Panc1 (cell line): Measurements from ENCODE around the gene PDCD2L. TPM values are rescaled to one million over a fixed set of nuclear protein-coding genes. Genes with fewer than 3 reads are reported as not detected.

Source experiments
- ATAC-seq: fragments of 200-7000 bp; cut with Tn5 transposase; 2 replicates; pipeline ENCODE4 v1.9.1; 2020; ENCODE audit warnings: mild to moderate bottlenecking, moderate library complexity
- BruUV-seq: library from RNA; stranded (reverse); fragments of 400-500 nt; replicated peaks from 2 replicates; lab custom pipeline; 2021; lab: Mats Ljungman, UMichigan
- CTCF ChIA-PET: fragments of 300-600 bp; sonication (Branson Sonifier 250); formaldehyde crosslinking; loops from one replicate; lab custom pipeline; 2022; ENCODE audit warnings: antibody characterized with exemption; lab: Charles Lee
- POLR2A ChIA-PET: fragments of 300-600 bp; sonication (Branson Sonifier 250); formaldehyde crosslinking; loops from one replicate; lab custom pipeline; 2022; ENCODE audit warnings: antibody characterized with exemption; lab: Charles Lee
- DNase-seq: peaks from one replicate; pipeline ENCODE4 v3.0.0-alpha.2; 2010; ENCODE audit warnings: low read depth, low spot score
- H3K27ac ChIP-seq: 2 replicates; pipeline ENCODE4 v1.5.1; 2011; ENCODE audit warnings: mild to moderate bottlenecking, low read length, inconsistent platforms
- H3K27me3 ChIP-seq: fragments of 200-500 bp; sonication (Bioruptor generic); 2 replicates; pipeline ENCODE4 v1.6.0; 2014; ENCODE audit warnings: low read length, inconsistent platforms; ENCODE audit not compliant: control insufficient read depth, insufficient read depth
- H3K36me3 ChIP-seq: fragments of 200-500 bp; sonication (Bioruptor generic); 2 replicates; pipeline ENCODE4 v1.5.1; 2014; ENCODE audit warnings: inconsistent platforms, mild to moderate bottlenecking, low read length, moderate library complexity; ENCODE audit not compliant: control insufficient read depth, insufficient read depth
- H3K4me1 ChIP-seq: 2 replicates; pipeline ENCODE4 v1.5.1; 2011; ENCODE audit warnings: inconsistent platforms, mild to moderate bottlenecking, low read length, moderate library complexity; ENCODE audit not compliant: control insufficient read depth, insufficient read depth
- H3K4me3 ChIP-seq, 2 experiments: 2 replicates each; pipeline ENCODE4 v1.5.1; 2011 to 2012; ENCODE audit warnings: low read depth in 2 of 2, low read length in 2 of 2, mild to moderate bottlenecking in 2 of 2, inconsistent platforms in 1 of 2, moderate library complexity in 1 of 2
- H3K9me3 ChIP-seq: fragments of 200-500 bp; sonication (Bioruptor generic); 2 replicates; pipeline ENCODE4 v1.5.1; 2014; ENCODE audit warnings: low read depth, mild to moderate bottlenecking, inconsistent platforms, low read length, moderate library complexity; ENCODE audit not compliant: control insufficient read depth, insufficient read depth
- CTCF ChIP-seq: fragments of 450-650 bp; IDR thresholded peaks from 2 replicates; pipeline ENCODE4 v1.5.1; 2017; ENCODE audit warnings: mild to moderate bottlenecking
- POLR2AphosphoS5 ChIP-seq: IDR thresholded peaks from 2 replicates; pipeline ENCODE4 v1.6.1; 2012; ENCODE audit warnings: mild to moderate bottlenecking, low read depth, low read length, moderate library complexity
- REST ChIP-seq, 2 experiments: IDR thresholded peaks; 2 replicates each; pipeline ENCODE4 v1.6.1; 2011 to 2012; ENCODE audit warnings: low read depth in 2 of 2, control low read depth in 1 of 2, low read length in 1 of 2, mild to moderate bottlenecking in 1 of 2, moderate library complexity in 1 of 2; ENCODE audit not compliant: insufficient read depth in 1 of 2
- SIN3A ChIP-seq: IDR thresholded peaks from 2 replicates; pipeline ENCODE4 v1.6.1; 2012; ENCODE audit warnings: low read depth, mild to moderate bottlenecking, low read length, moderate library complexity, borderline replicate concordance; ENCODE audit not compliant: insufficient read depth
- TCF7L2 ChIP-seq: IDR thresholded peaks from 2 replicates; pipeline ENCODE4 v1.6.1; 2011; ENCODE audit warnings: mild to moderate bottlenecking, low read depth, low read length, inconsistent platforms
- in situ Hi-C: cut with HindIII; loops from 2 replicates; pipeline ENCODE4 v1.10.0; 2016; ENCODE audit warnings: low sequenced_read_pairs, low pct_unique_long_range_greater_than_20kb
- intact Hi-C: fragments of 100-400 bp; cut with micrococcal nuclease; formaldehyde crosslinking; loops from one replicate; pipeline ENCODE4 v1.10.0; 2022; ENCODE audit not compliant: unreplicated experiment
- total RNA-seq: library from RNA; stranded (reverse); gene quantifications from one replicate; pipeline ENCODE4 v1.2.1, GENCODE V29; 2021; ENCODE audit not compliant: unreplicated experiment

The PDCD2L gene
- total RNA-seq, 1 experiment from 2014 or later, result 36.4 TPM

- TF ChIP-seq POLR2AphosphoS5 (no peak), CTCF (no peak), TCF7L2 (no peak), SIN3A (no peak), REST (IDR thresholded peaks at IDR 0.05; ENCODE audit: insufficient read depth in 1 of 2, low read depth in 2 of 2, low read length in 1 of 2) (no peak)
- no peaks in the 10 kb centered on the region for H3K9me3 ChIP-seq
- no peaks in the 10 kb centered on the region for H3K27me3 ChIP-seq
- ChIA-PET CTCF (no interaction called here), POLR2A (no interaction called here)
- H3K4me1 ChIP-seq, result no peaks in the 10 kb centered on the region
- H3K27ac ChIP-seq, result no peak overlapping the region
- in situ Hi-C loops (no loop called here), intact Hi-C loops (no loop called here)
- no TSS peak for BruUV-seq
- ATAC-seq (no peak), DNase-seq (no peak)
- peaks cover 9% of the 10 kb centered on the region for H3K36me3 ChIP-seq
- H3K4me3 ChIP-seq, result no peak overlapping the region
Observed at GRCh38 chr19:34474233-34474989, 70.2 kb downstream of the PDCD2L start.

DNA sequence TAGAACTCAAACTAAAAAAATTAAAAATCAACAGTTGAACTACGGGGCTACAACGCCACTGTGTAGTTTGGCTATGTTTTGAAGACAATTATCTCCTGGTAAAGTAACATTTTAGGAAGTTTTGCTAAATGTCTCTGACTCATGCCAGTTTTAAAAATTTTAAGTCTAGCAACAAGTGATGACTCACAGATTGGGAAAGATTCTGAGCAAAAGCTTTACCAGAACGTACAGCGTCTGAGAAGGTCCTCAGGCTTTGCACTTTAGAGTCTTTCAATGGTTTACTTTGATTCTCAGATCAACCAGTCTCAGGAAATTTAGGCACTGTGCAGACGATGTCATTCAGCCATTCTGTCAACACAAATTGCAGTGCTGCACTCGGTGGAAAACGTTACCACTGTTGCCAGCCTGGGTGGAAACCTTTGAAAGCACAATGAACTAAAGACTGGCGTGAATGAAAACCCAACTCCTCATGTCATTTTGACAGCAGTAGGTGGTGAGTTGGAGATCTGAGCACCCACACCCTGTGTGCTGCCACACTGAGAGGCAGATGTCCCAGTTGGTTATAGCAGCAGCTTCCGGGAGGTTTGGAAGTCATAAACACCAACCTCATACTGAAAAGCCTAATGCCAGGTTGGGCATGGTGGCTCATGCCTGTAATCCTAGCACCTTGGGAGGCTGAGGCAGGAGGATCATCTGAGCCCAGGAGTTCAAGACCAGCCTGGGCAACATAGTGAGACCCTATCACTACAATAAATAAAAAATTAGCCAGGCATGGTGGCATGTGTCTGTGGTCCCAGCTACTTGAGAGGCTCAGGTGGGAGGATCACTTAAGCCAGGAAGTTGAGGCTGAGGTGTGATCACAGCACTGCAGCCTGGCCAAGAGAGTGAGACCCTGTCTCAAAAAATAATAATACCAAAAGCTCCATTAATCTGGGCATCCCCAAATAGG is 71.1 kb downstream of the PDCD2L start:
- BruUV-seq, result no TSS peak
- Histone ChIP-seq H3K4me3 (no peak overlapping the region), H3K36me3 (peaks cover 9% of the 10 kb centered on the region), H3K27ac (no peak overlapping the region), H3K27me3 (no peaks in the 10 kb centered on the region), H3K9me3 (no peaks in the 10 kb centered on the region), H3K4me1 (no peaks in the 10 kb centered on the region)
- intact Hi-C loops, result no loop called here
- in situ Hi-C loops, result no loop called here
- TF ChIP-seq TCF7L2 (no peak), POLR2AphosphoS5 (peak; percentile 34; the same call in 1 of the 2 replicates)
- ChIA-PET CTCF (no interaction called here), POLR2A (interaction anchor here (0.6 kb wide), 1 partner anchor 10 kb away, joined by 11 read pairs; no protein-coding TSS in a partner anchor)
- ATAC-seq (no peak; the same call in 1 of the 2 replicates), DNase-seq (no peak)

Other genes with a start within 250 kb of the PDCD2L start
- gene LSM14A, start 231.9 kb upstream of the PDCD2L start, total RNA-seq, result 152 TPM
- gene GARRE1, start 149.8 kb upstream of the PDCD2L start, total RNA-seq, result 19.7 TPM
- 370 TPM for gene GPI, start 39.2 kb upstream of the PDCD2L start, total RNA-seq
- 215 TPM for gene UBA2, start 24.0 kb downstream of the PDCD2L start, total RNA-seq
- gene WTIP, start 77.4 kb downstream of the PDCD2L start, total RNA-seq, result 73.6 TPM